Left kidney (tissue), 2 donors: ENCODE measurements around the gene ESRRB. TPM values are rescaled to one million over a fixed set of nuclear protein-coding genes. Genes with fewer than 3 reads are reported as not detected.

Experiments used
- DNase-seq: peaks from one replicate; pipeline ENCODE4 v3.0.0-alpha.2; 2013
- polyA plus RNA-seq: library from polyadenylated mRNA; unstranded; fragments of 120-200 nt; gene quantifications from one replicate; pipeline ENCODE4 v1.2.1, GENCODE V29; 2013; ENCODE audit not compliant: insufficient read length

The ESRRB gene
- polyA plus RNA-seq, 1 donor = 6.9 TPM

GRCh38 chr14:76405627-76406026 is 29.7 kb downstream of the ESRRB start:
- DNase-seq = no peak

- DNase-seq = no peak
These were observed 31.7 kb downstream of the ESRRB start for GRCh38 chr14:76407449-76408150.

- DNase-seq = no peak
These were observed 32.9 kb downstream of the ESRRB start for GRCh38 chr14:76408877-76409276.

GRCh38 chr14:76412501-76412900 is 36.6 kb downstream of the ESRRB start:
- DNase-seq = no peak

- no peak for DNase-seq
These were observed 37.4 kb downstream of the ESRRB start for GRCh38 chr14:76413106-76413961.

- DNase-seq = no peak
These were observed 38.1 kb downstream of the ESRRB start for GRCh38 chr14:76413962-76414600.

- DNase-seq = no peak
These were observed 43.5 kb downstream of the ESRRB start for GRCh38 chr14:76419399-76419798.

- no peak for DNase-seq
These were observed 44.9 kb downstream of the ESRRB start for GRCh38 chr14:76420827-76421226.

GRCh38 chr14:76421662-76422061 is 45.7 kb downstream of the ESRRB start:
- DNase-seq = no peak

- no peak for DNase-seq
These were observed 46.7 kb downstream of the ESRRB start for GRCh38 chr14:76422662-76423061.

- DNase-seq = no peak
These were observed 47.6 kb downstream of the ESRRB start for GRCh38 chr14:76423534-76423933.

GRCh38 chr14:76424359-76424758 is 48.4 kb downstream of the ESRRB start:
- no peak for DNase-seq

GRCh38 chr14:76426161-76426696 is 50.3 kb downstream of the ESRRB start:
- no peak for DNase-seq

- DNase-seq = no peak
These were observed 52.7 kb downstream of the ESRRB start for GRCh38 chr14:76428611-76429010.

GRCh38 chr14:76430017-76430416 is 54.1 kb downstream of the ESRRB start:
- no peak for DNase-seq

- no peak for DNase-seq
These were observed 54.6 kb downstream of the ESRRB start for GRCh38 chr14:76430475-76430980.

GRCh38 chr14:76431538-76431937 is 55.6 kb downstream of the ESRRB start:
- DNase-seq = no peak

- DNase-seq = no peak
These were observed 57.2 kb downstream of the ESRRB start for GRCh38 chr14:76432827-76433752.

GRCh38 chr14:76434220-76434619 is 58.3 kb downstream of the ESRRB start:
- DNase-seq = peak; percentile 63

GRCh38 chr14:76439237-76439775 is 63.4 kb downstream of the ESRRB start:
- DNase-seq = no peak

GRCh38 chr14:76446486-76446885 is 70.5 kb downstream of the ESRRB start:
- no peak for DNase-seq
